NB4 (cell line): ENCODE results near the gene SLC48A1.

Experiments used
- CTCF ChIP-seq: IDR thresholded peaks from one replicate; pipeline ENCODE4 v1.5.1; 2012; ENCODE audit warnings: low read depth, low read length
- MAX ChIP-seq: IDR thresholded peaks from 2 replicates; pipeline ENCODE4 v1.6.1; 2011; ENCODE audit warnings: low read depth, low read length
- POLR2A ChIP-seq: IDR thresholded peaks from 2 replicates; pipeline ENCODE4 v1.6.1; 2011; ENCODE audit warnings: mild to moderate bottlenecking; ENCODE audit not compliant: insufficient read length; ENCODE audit errors: extremely low read depth

DNA sequence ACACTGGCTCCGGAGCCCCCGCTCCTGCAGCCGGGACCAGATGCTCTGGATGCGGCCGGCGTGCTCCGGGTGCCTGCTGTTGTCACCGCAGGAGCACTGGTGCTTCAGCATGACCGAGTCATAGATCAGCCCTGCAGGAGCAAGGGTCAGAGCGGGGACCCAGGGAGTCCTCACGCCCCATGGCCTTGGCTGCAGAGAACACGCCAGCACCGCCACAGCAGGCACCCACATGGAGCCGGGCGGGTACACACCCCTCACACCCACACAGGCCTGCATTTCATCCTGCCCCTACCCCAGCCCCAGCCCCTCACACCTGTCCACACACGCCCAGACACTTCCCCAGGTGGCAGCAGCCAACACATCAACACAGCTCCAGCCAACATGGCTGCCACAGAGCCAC is 18.8 kb downstream of the SLC48A1 start:
- no peak for TF ChIP-seq POLR2A
- no peak for TF ChIP-seq CTCF
- TF ChIP-seq MAX = no peak
